Activated CD8-positive, alpha-beta T cell treated with anti-CD3 and anti-CD28 coated beads for 36 hours (primary cell): Measurements from ENCODE around the gene IL17A. TPM values are rescaled to one million over a fixed set of nuclear protein-coding genes. Genes with fewer than 3 reads are reported as not detected.
"Not testable (repeated sequence)": the region's sequence is repeated elsewhere in the genome, so short reads cannot be mapped to it uniquely, and the experiment has no call there.

Experiments
- ATAC-seq: fragments of 200-7000 bp; cut with Tn5 transposase; one replicate; pipeline ENCODE4 v1.10.0; 2021; ENCODE audit warnings: mild to moderate bottlenecking, moderate library complexity
- CTCF ChIA-PET: fragments of 350-600 bp; sonication (Branson Sonifier 250); formaldehyde crosslinking; loops from one replicate; lab custom pipeline; 2021; ENCODE audit warnings: antibody characterized with exemption; lab: Charles Lee
- POLR2A ChIA-PET: fragments of 350-600 bp; sonication (Branson Sonifier 250); formaldehyde crosslinking; loops from one replicate; lab custom pipeline; 2021; ENCODE audit warnings: antibody characterized with exemption; lab: Charles Lee
- DNase-seq: peaks from one replicate; pipeline ENCODE4 v3.0.0-alpha.2; 2020
- H3K27ac Mint-ChIP-seq: one replicate; pipeline ENCODE4 v1.8.0; 2021; ENCODE audit warnings: mild to moderate bottlenecking, mixed read lengths
- H3K27me3 Mint-ChIP-seq: one replicate; pipeline ENCODE4 v1.8.0; 2021; ENCODE audit warnings: mixed read lengths
- H3K36me3 Mint-ChIP-seq: one replicate; pipeline ENCODE4 v1.8.0; 2021; ENCODE audit warnings: low read depth, mixed read lengths
- H3K4me1 Mint-ChIP-seq: one replicate; pipeline ENCODE4 v1.8.0; 2021; ENCODE audit warnings: low read depth, mixed read lengths
- H3K4me3 Mint-ChIP-seq: one replicate; pipeline ENCODE4 v1.8.0; 2021; ENCODE audit warnings: mild to moderate bottlenecking, moderate library complexity, mixed read lengths
- H3K9me3 Mint-ChIP-seq: one replicate; pipeline ENCODE4 v1.8.0; 2021; ENCODE audit warnings: mixed read lengths
- CTCF ChIP-seq: fragments of 200-600 bp; IDR thresholded peaks from one replicate; pipeline ENCODE4 v1.8.0; 2022; ENCODE audit warnings: antibody characterized with exemption, mild to moderate bottlenecking
- intact Hi-C: fragments of 100-400 bp; cut with micrococcal nuclease; formaldehyde crosslinking; loops from one replicate; pipeline ENCODE4 v1.10.0; 2022
- total RNA-seq, 2 experiments: library from RNA; stranded (reverse); gene quantifications; one replicate each; pipeline ENCODE4 v1.2.3, GENCODE V29; 2021

Gene IL17A
- total RNA-seq, 2 experiments from 2014 or later = not detected

- peak; percentile 75 for TF ChIP-seq CTCF
- peak overlapping the region; percentile 90 for H3K27ac Mint-ChIP-seq
- H3K9me3 Mint-ChIP-seq = peaks cover 12% of the 10 kb centered on the region
- H3K27me3 Mint-ChIP-seq = peaks cover 21% of the 10 kb centered on the region
- intact Hi-C loops = loop anchor here (2.0 to 5.0 kb wide), 4 partner anchors 66 to 234 kb away; no protein-coding TSS in a partner anchor
- CTCF ChIA-PET = interaction anchor here (0.9 to 5.9 kb wide), 21 partner anchors 11 to 252 kb away, joined by 3 to 121 read pairs (median 5); partner anchors contain the start of gene MCM3
- H3K4me1 Mint-ChIP-seq = peaks cover 34% of the 10 kb centered on the region
- peak; percentile 48 for ATAC-seq
- POLR2A ChIA-PET = interaction anchor here (0.7 to 2.6 kb wide), 4 partner anchors 13 to 121 kb away, joined by 3 to 9 read pairs (median 5); partner anchors contain the start of gene MCM3
- H3K4me3 Mint-ChIP-seq = no peak overlapping the region
- H3K36me3 Mint-ChIP-seq = peaks cover 11% of the 10 kb centered on the region
- no peak for DNase-seq
Measured at GRCh38 chr6:52162940-52163908, 23.0 kb upstream of the IL17A start.

- ATAC-seq (no peak), DNase-seq (no peak)
- H3K9me3 Mint-ChIP-seq = peaks cover 14% of the 10 kb centered on the region
- no peak for TF ChIP-seq CTCF
- H3K4me3 Mint-ChIP-seq = no peak overlapping the region
- no peak overlapping the region for H3K27ac Mint-ChIP-seq
- H3K4me1 Mint-ChIP-seq = peaks cover 33% of the 10 kb centered on the region
- intact Hi-C loops = loop anchor here (5.0 kb wide), 2 partner anchors 67 to 233 kb away; no protein-coding TSS in a partner anchor
- peaks cover 11% of the 10 kb centered on the region for H3K36me3 Mint-ChIP-seq
- CTCF ChIA-PET = interaction anchor here (1.1 to 5.9 kb wide), 14 partner anchors 10 to 144 kb away, joined by 3 to 121 read pairs (median 6); no protein-coding TSS in a partner anchor
- peaks cover 29% of the 10 kb centered on the region for H3K27me3 Mint-ChIP-seq
- POLR2A ChIA-PET = interaction anchor here (1.0 to 2.6 kb wide), 3 partner anchors 11 to 100 kb away, joined by 3 to 9 read pairs (median 4); no protein-coding TSS in a partner anchor
Measured at GRCh38 chr6:52164319-52165094, 21.7 kb upstream of the IL17A start.

- intact Hi-C loops = no loop called here
- CTCF ChIA-PET = interaction anchor here (5.9 kb wide), 1 partner anchor 96 kb away, joined by 121 read pairs; no protein-coding TSS in a partner anchor
- H3K27ac Mint-ChIP-seq = no peak overlapping the region
- H3K4me1 Mint-ChIP-seq = peaks cover 12% of the 10 kb centered on the region
- POLR2A ChIA-PET = no interaction called here
- ATAC-seq (no peak), DNase-seq (no peak)
- H3K9me3 Mint-ChIP-seq = peaks cover 2% of the 10 kb centered on the region
- H3K36me3 Mint-ChIP-seq = no peaks in the 10 kb centered on the region
- TF ChIP-seq CTCF = no peak
- no peak overlapping the region for H3K4me3 Mint-ChIP-seq
- peaks cover 39% of the 10 kb centered on the region for H3K27me3 Mint-ChIP-seq
Measured at GRCh38 chr6:52167267-52167666, 18.9 kb upstream of the IL17A start.

GRCh38 chr6:52168351-52168750 lies 17.8 kb upstream of the IL17A start:
- H3K9me3 Mint-ChIP-seq, DNase-seq, POLR2A ChIA-PET, H3K27ac Mint-ChIP-seq, H3K4me3 Mint-ChIP-seq, H3K4me1 Mint-ChIP-seq, intact Hi-C loops, CTCF ChIA-PET, ATAC-seq, H3K36me3 Mint-ChIP-seq: not testable (repeated sequence)
- peaks cover 41% of the 10 kb centered on the region for H3K27me3 Mint-ChIP-seq

- intact Hi-C loops = no loop called here
- ChIA-PET POLR2A (no interaction called here), CTCF (interaction anchor here (1.3 to 5.8 kb wide), 4 partner anchors 11 to 124 kb away, joined by 3 to 39 read pairs (median 11); no protein-coding TSS in a partner anchor)
- DNase-seq (no peak), ATAC-seq (no peak)
- TF ChIP-seq CTCF = no peak
- H3K27me3 Mint-ChIP-seq = peaks cover 20% of the 10 kb centered on the region
- no peak overlapping the region for H3K27ac Mint-ChIP-seq
- H3K9me3 Mint-ChIP-seq = no peaks in the 10 kb centered on the region
- no peak overlapping the region for H3K4me3 Mint-ChIP-seq
- H3K4me1 Mint-ChIP-seq = peaks cover 6% of the 10 kb centered on the region
- H3K36me3 Mint-ChIP-seq = no peaks in the 10 kb centered on the region
Measured at GRCh38 chr6:52174118-52174517, 12.1 kb upstream of the IL17A start.
